Tibial nerve (tissue), 4 donors: ENCODE measurements around the gene WT1.

ENCODE experiments used
- EP300 ChIP-seq, 2 donors: sonication (generic); formaldehyde crosslinking; IDR thresholded peaks; one replicate each; pipeline ENCODE4 v1.6.1; 2017; ENCODE audit warnings: antibody characterized with exemption in 2 of 2, mild to moderate bottlenecking in 1 of 2
- POLR2A ChIP-seq, 2 donors: fragments of 450-650 bp; IDR thresholded peaks; one replicate each; pipeline ENCODE4 v1.6.1; 2017; ENCODE audit warnings: antibody characterized with exemption in 2 of 2, mild to moderate bottlenecking in 2 of 2, moderate library complexity in 2 of 2
- TF ChIP-seq, protein P1 (sequence below), 5 experiments: fragments of 200-600 bp in 3 of 5; fragments of 450-650 bp in 2 of 5; sonication (generic) in 3 of 5; IDR thresholded peaks; one replicate each; pipeline ENCODE4 v1.5.1; 2016 to 2019; ENCODE audit warnings: antibody characterized with exemption in 5 of 5, mild to moderate bottlenecking in 3 of 5, moderate library complexity in 2 of 5

DNA sequence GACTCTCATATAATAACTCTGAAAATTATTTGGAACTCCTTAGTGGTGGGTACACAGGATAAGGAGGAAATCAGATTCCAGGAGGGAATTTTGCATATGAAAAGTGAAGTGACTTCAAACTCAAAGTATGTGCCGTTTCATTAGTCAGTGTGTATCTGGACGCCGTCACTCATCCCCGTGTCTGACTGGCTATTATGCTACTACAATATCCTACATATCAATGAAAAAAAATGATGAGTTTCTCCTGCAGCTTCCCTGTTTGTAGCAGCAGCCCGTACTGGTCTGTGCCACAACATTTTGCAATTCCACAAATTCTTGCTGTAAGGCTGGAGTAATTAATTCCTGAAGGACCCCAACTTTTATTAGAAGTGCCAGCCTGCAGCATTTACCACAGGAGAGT, 16.5 kb downstream of the WT1 start:
- TF ChIP-seq, protein P1, sequence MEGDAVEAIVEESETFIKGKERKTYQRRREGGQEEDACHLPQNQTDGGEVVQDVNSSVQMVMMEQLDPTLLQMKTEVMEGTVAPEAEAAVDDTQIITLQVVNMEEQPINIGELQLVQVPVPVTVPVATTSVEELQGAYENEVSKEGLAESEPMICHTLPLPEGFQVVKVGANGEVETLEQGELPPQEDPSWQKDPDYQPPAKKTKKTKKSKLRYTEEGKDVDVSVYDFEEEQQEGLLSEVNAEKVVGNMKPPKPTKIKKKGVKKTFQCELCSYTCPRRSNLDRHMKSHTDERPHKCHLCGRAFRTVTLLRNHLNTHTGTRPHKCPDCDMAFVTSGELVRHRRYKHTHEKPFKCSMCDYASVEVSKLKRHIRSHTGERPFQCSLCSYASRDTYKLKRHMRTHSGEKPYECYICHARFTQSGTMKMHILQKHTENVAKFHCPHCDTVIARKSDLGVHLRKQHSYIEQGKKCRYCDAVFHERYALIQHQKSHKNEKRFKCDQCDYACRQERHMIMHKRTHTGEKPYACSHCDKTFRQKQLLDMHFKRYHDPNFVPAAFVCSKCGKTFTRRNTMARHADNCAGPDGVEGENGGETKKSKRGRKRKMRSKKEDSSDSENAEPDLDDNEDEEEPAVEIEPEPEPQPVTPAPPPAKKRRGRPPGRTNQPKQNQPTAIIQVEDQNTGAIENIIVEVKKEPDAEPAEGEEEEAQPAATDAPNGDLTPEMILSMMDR (IDR thresholded peaks at IDR 0.05), result no peak
- no peak for TF ChIP-seq POLR2A (IDR thresholded peaks at IDR 0.05)
- TF ChIP-seq EP300 (IDR thresholded peaks at IDR 0.05), result no peak
